ENCODE data around the gene ROBO1. TPM values are rescaled to one million over a fixed set of nuclear protein-coding genes. Genes with fewer than 3 reads are reported as not detected.

The ROBO1 gene
- polyA plus RNA-seq, 1 donor: 16.2 TPM

- Histone ChIP-seq H3K4me1 (ENCODE audit: control insufficient read depth, insufficient read depth, low read length) (no peaks in the 10 kb centered on the region), H3K4me3 (ENCODE audit: low read length) (no peak overlapping the region), H3K27me3 (ENCODE audit: control insufficient read depth, insufficient read depth, low read length) (no peaks in the 10 kb centered on the region), H3K9me3 (ENCODE audit: control insufficient read depth, low read depth, low read length) (no peaks in the 10 kb centered on the region), H3K27ac (ENCODE audit: low read length) (no peak overlapping the region), H3K36me3 (ENCODE audit: control insufficient read depth, insufficient read depth, low read length) (no peaks in the 10 kb centered on the region)
- WGBS (ENCODE audit: insufficient coverage, low lambda C conversion rate): no CpG with 5 or more reads among the region's 6 CpGs
- no peak for DNase-seq
Measured at GRCh38 chr3:78629544-78629943, 1138.3 kb downstream of the ROBO1 start.

DNA sequence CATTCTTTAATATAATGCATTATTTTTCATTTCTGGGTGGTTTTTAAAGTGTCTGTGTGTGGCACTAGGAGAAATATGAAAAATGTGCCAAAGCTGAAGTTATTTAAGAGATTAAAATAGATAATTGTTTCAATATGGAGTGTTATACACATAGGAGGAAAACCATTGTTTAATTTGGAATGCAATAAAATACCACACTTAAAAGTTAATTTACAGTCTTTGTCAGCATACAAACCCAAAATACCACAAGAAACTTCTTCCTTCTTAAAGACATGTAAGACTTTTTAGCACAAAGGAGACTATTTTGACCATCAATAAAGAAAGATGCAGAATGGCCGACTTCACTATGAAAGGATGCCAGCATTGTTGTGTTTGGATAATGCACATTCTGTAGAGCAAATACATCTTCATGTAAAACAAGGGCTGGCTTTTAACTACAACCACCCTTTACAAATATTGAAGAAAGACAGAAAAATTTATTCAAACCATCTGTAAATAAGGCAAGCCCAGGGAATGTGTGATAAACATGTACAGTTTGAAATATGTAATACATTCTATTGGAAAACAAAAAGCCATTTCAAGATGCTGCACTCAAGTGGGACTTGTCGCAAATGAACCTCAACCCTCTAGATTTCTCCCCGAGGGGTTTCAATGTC is 1146.6 kb downstream of the ROBO1 start:
- H3K27ac ChIP-seq (ENCODE audit: low read length): no peak overlapping the region
- no peaks in the 10 kb centered on the region for H3K4me1 ChIP-seq (ENCODE audit: control insufficient read depth, insufficient read depth, low read length)
- WGBS (ENCODE audit: insufficient coverage, low lambda C conversion rate): no CpG with 5 or more reads among the region's 3 CpGs
- H3K9me3 ChIP-seq (ENCODE audit: control insufficient read depth, low read depth, low read length): no peaks in the 10 kb centered on the region
- no peak for DNase-seq
- no peak overlapping the region for H3K4me3 ChIP-seq (ENCODE audit: low read length)
- H3K36me3 ChIP-seq (ENCODE audit: control insufficient read depth, insufficient read depth, low read length): no peaks in the 10 kb centered on the region
- H3K27me3 ChIP-seq (ENCODE audit: control insufficient read depth, insufficient read depth, low read length): no peaks in the 10 kb centered on the region

GRCh38 chr3:78614486-78614885 is 1153.3 kb downstream of the ROBO1 start:
- no peak overlapping the region for H3K4me3 ChIP-seq (ENCODE audit: low read length)
- H3K27ac ChIP-seq (ENCODE audit: low read length): no peak overlapping the region
- no peaks in the 10 kb centered on the region for H3K27me3 ChIP-seq (ENCODE audit: control insufficient read depth, insufficient read depth, low read length)
- no peak for DNase-seq
- no peaks in the 10 kb centered on the region for H3K4me1 ChIP-seq (ENCODE audit: control insufficient read depth, insufficient read depth, low read length)
- WGBS (ENCODE audit: insufficient coverage, low lambda C conversion rate): 96% methylated on average over 4 of the region's 12 CpGs
- no peaks in the 10 kb centered on the region for H3K9me3 ChIP-seq (ENCODE audit: control insufficient read depth, low read depth, low read length)
- H3K36me3 ChIP-seq (ENCODE audit: control insufficient read depth, insufficient read depth, low read length): no peaks in the 10 kb centered on the region

DNA sequence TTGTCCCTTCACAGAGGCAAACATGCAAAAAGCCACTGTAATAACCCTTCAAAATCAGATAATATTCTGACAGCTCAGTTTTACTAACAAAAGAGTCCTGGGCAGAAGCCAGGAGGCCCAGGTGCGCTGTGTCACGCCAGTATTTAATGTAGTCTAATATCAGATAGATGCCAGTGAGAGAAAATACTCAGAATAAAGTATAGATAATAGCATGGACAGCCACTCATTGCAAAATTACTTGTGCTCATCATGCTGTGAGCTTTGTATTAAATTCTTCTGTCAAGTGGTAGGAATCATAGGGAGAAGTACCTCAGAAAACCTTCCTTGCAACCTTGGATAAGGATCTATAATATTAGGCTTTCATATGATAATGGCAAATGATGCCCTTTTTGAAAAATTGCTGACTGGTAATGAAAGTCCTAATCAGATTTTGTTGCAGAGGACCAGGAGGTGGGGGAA is 1154.3 kb downstream of the ROBO1 start:
- Histone ChIP-seq H3K27ac (ENCODE audit: low read length) (no peak overlapping the region), H3K36me3 (ENCODE audit: control insufficient read depth, insufficient read depth, low read length) (no peaks in the 10 kb centered on the region), H3K27me3 (ENCODE audit: control insufficient read depth, insufficient read depth, low read length) (no peaks in the 10 kb centered on the region), H3K4me1 (ENCODE audit: control insufficient read depth, insufficient read depth, low read length) (no peaks in the 10 kb centered on the region), H3K4me3 (ENCODE audit: low read length) (no peak overlapping the region), H3K9me3 (ENCODE audit: control insufficient read depth, low read depth, low read length) (no peaks in the 10 kb centered on the region)
- no peak for DNase-seq
- no CpG with 5 or more reads among the region's 2 CpGs for WGBS (ENCODE audit: insufficient coverage, low lambda C conversion rate)

DNA sequence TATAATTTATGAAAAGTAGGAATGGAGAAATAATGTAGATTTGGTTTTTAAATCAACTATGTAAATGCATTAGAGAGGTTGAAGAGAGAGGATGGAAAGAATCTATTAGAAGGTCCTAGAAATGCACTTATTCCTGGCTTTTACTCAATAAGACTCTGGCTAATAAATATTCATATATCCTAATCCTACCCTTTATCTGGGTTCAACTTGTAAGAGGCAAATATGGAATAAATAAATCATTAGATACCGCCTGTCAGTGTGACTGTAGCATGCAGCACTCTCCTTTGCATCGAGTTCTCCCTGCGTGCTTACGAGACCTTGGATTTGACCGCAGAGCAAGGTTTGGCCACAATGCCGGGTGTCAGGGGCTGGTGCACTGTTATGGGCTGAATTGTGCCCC is 1156.5 kb downstream of the ROBO1 start:
- Histone ChIP-seq H3K4me3 (ENCODE audit: low read length) (no peak overlapping the region), H3K27ac (ENCODE audit: low read length) (no peak overlapping the region), H3K36me3 (ENCODE audit: control insufficient read depth, insufficient read depth, low read length) (no peaks in the 10 kb centered on the region), H3K4me1 (ENCODE audit: control insufficient read depth, insufficient read depth, low read length) (no peaks in the 10 kb centered on the region), H3K9me3 (ENCODE audit: control insufficient read depth, low read depth, low read length) (no peaks in the 10 kb centered on the region), H3K27me3 (ENCODE audit: control insufficient read depth, insufficient read depth, low read length) (no peaks in the 10 kb centered on the region)
- DNase-seq: no peak
- no CpG with 5 or more reads among the region's 6 CpGs for WGBS (ENCODE audit: insufficient coverage, low lambda C conversion rate)

DNA sequence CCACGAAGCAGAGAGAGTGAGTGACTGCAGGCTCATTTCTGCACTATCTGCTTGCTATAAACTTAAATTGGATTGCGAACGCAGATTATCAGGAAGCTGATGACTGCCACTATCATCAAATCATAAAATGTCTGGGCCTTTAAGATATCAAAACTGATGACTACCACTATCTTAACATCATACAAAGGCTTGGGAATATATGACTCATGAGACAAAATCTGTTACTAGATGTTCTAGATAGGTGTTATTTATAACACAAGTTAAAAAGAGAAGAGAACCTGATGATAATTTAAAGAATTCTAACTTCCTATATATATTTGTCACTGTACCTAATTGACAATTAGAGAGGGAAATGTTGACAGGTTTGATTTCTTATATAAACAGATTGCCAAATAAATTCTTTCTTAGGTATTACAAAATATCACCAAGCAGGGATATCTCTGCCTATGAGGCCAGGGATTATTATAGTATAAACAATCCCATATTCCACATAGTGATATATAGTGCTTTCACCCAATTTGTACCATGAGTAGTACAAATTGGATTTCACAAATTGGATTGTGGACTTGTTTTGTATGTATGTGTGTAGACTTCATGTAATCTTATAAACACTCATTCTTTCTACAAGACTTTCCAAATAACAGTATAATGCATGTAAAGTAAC is 1157.2 kb downstream of the ROBO1 start:
- no peaks in the 10 kb centered on the region for H3K4me1 ChIP-seq (ENCODE audit: control insufficient read depth, insufficient read depth, low read length)
- WGBS (ENCODE audit: insufficient coverage, low lambda C conversion rate): no CpG with 5 or more reads among the region's 3 CpGs
- H3K9me3 ChIP-seq (ENCODE audit: control insufficient read depth, low read depth, low read length): no peaks in the 10 kb centered on the region
- DNase-seq: no peak
- no peak overlapping the region for H3K4me3 ChIP-seq (ENCODE audit: low read length)
- H3K27me3 ChIP-seq (ENCODE audit: control insufficient read depth, insufficient read depth, low read length): no peaks in the 10 kb centered on the region
- H3K27ac ChIP-seq (ENCODE audit: low read length): no peak overlapping the region
- H3K36me3 ChIP-seq (ENCODE audit: control insufficient read depth, insufficient read depth, low read length): no peaks in the 10 kb centered on the region

- Histone ChIP-seq H3K4me1 (ENCODE audit: control insufficient read depth, insufficient read depth, low read length) (no peaks in the 10 kb centered on the region), H3K4me3 (ENCODE audit: low read length) (no peak overlapping the region), H3K27ac (ENCODE audit: low read length) (no peak overlapping the region), H3K9me3 (ENCODE audit: control insufficient read depth, low read depth, low read length) (no peaks in the 10 kb centered on the region), H3K36me3 (ENCODE audit: control insufficient read depth, insufficient read depth, low read length) (no peaks in the 10 kb centered on the region), H3K27me3 (ENCODE audit: control insufficient read depth, insufficient read depth, low read length) (no peaks in the 10 kb centered on the region)
- 92% methylated on average over 2 of the region's 7 CpGs for WGBS (ENCODE audit: insufficient coverage, low lambda C conversion rate)
- DNase-seq: no peak
Measured at GRCh38 chr3:78606756-78607155, 1161.0 kb downstream of the ROBO1 start.

DNA sequence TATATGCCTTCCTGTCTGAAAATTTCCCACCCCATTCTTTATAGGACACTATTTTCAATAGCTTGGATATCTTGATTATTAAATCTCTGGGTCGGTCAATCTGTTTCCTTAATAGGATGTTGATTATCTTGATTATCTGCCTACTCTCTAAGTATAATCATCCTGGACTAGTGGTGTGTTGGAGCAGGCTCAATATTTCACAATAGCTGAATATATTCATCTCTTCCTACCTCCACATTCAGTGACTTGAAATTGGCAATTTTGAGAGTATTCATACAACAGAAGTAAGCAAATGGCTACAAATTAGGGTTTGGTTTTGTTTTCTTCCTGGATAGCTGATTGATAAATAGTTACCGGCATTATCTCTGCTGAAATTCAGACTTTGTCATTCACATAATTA is 1162.6 kb downstream of the ROBO1 start:
- no peak overlapping the region for H3K4me3 ChIP-seq (ENCODE audit: low read length)
- DNase-seq: no peak
- 100% methylated on average over 2 of the region's 2 CpGs for WGBS (ENCODE audit: insufficient coverage, low lambda C conversion rate)
- H3K27me3 ChIP-seq (ENCODE audit: control insufficient read depth, insufficient read depth, low read length): no peaks in the 10 kb centered on the region
- no peaks in the 10 kb centered on the region for H3K36me3 ChIP-seq (ENCODE audit: control insufficient read depth, insufficient read depth, low read length)
- no peaks in the 10 kb centered on the region for H3K9me3 ChIP-seq (ENCODE audit: control insufficient read depth, low read depth, low read length)
- H3K4me1 ChIP-seq (ENCODE audit: control insufficient read depth, insufficient read depth, low read length): no peaks in the 10 kb centered on the region
- no peak overlapping the region for H3K27ac ChIP-seq (ENCODE audit: low read length)

DNA sequence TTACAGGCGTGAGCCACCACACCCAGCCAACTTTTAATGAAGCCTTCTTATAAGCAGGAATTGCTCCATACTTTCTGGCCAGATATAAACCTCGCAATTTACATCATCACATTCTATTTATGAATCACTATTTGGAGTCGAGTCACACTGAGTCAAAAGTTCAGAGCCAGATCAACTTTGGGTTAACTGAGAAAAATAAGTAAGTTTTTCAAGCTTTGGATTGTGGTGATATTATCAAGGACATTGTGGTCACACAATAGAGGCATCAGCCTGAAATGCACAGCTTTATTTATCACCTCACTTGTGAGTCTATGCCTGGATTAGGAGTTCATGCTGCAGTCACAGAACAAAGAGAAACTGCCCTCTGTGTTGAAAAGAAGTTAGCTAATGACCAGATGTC is 1163.5 kb downstream of the ROBO1 start:
- no CpG with 5 or more reads among the region's 3 CpGs for WGBS (ENCODE audit: insufficient coverage, low lambda C conversion rate)
- no peak for DNase-seq
- Histone ChIP-seq H3K4me3 (ENCODE audit: low read length) (no peak overlapping the region), H3K9me3 (ENCODE audit: control insufficient read depth, low read depth, low read length) (no peaks in the 10 kb centered on the region), H3K4me1 (ENCODE audit: control insufficient read depth, insufficient read depth, low read length) (no peaks in the 10 kb centered on the region), H3K36me3 (ENCODE audit: control insufficient read depth, insufficient read depth, low read length) (no peaks in the 10 kb centered on the region), H3K27me3 (ENCODE audit: control insufficient read depth, insufficient read depth, low read length) (no peaks in the 10 kb centered on the region), H3K27ac (ENCODE audit: low read length) (no peak overlapping the region)

DNA sequence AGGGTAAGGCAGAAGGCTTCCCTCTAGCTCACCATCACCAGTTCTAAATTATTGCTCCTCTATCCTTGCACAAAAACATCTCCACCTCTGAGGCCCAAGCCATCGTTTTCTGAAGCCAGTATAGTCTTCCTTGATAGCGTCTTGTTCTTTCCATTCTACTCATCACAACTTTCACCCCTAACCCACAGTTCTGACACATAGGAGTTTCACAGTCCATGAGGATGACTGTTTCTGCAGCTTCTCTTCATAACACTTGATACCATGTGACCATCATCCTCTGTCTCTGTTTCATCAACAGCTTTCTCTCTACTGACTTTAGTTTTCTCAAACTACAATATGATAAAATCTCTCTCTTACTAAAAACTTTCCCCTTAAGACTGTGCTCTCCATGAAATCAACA is 1166.5 kb downstream of the ROBO1 start:
- no peak overlapping the region for H3K27ac ChIP-seq (ENCODE audit: low read length)
- no peaks in the 10 kb centered on the region for H3K4me1 ChIP-seq (ENCODE audit: control insufficient read depth, insufficient read depth, low read length)
- no peaks in the 10 kb centered on the region for H3K9me3 ChIP-seq (ENCODE audit: control insufficient read depth, low read depth, low read length)
- no peak overlapping the region for H3K4me3 ChIP-seq (ENCODE audit: low read length)
- no peaks in the 10 kb centered on the region for H3K27me3 ChIP-seq (ENCODE audit: control insufficient read depth, insufficient read depth, low read length)
- H3K36me3 ChIP-seq (ENCODE audit: control insufficient read depth, insufficient read depth, low read length): no peaks in the 10 kb centered on the region
- 94% methylated on average over 2 of the region's 2 CpGs for WGBS (ENCODE audit: insufficient coverage, low lambda C conversion rate)
- no peak for DNase-seq

DNA sequence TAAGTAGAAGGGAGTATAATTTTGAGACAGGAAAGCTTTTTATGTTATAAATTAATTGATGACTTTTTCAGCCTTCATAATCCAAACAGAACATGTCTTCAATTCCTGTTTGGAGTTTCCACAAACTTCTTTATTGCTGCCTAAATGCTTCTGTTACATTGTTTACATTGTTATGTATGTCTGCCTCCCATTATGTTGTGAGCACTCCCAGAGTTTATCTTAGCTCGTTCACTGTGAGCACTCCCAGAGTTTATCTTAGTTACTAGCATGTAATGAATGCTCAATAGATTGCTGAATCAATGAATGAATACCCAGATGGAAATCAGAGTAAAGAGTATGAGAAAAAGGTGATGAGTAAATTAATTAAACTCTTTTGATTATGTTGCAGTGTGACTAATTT is 1178.0 kb downstream of the ROBO1 start:
- H3K4me3 ChIP-seq (ENCODE audit: low read length): no peak overlapping the region
- DNase-seq: no peak

More for the DNA sequence above, 1178.0 kb downstream of the ROBO1 start:
- H3K36me3 ChIP-seq (ENCODE audit: control insufficient read depth, insufficient read depth, low read length): no peaks in the 10 kb centered on the region
- WGBS (ENCODE audit: insufficient coverage, low lambda C conversion rate): 14% methylated on average over 1 of the region's 1 CpG
- H3K27me3 ChIP-seq (ENCODE audit: control insufficient read depth, insufficient read depth, low read length): no peaks in the 10 kb centered on the region
- H3K27ac ChIP-seq (ENCODE audit: low read length): no peak overlapping the region
- H3K9me3 ChIP-seq (ENCODE audit: control insufficient read depth, low read depth, low read length): no peaks in the 10 kb centered on the region
- H3K4me1 ChIP-seq (ENCODE audit: control insufficient read depth, insufficient read depth, low read length): no peaks in the 10 kb centered on the region
